Measurements from ENCODE around the gene TRABD2B. TPM values are rescaled to one million over a fixed set of nuclear protein-coding genes. Genes with fewer than 3 reads are reported as not detected.

TRABD2B gene
- total RNA-seq, 4 donors from 2014 or later = 0.05 to 0.15 (median 0.12) TPM

GRCh38 chr1:47834326-47834725, 162.9 kb downstream of the TRABD2B start:
- H3K27me3 ChIP-seq = peaks cover 0 to 3% (median 3%) of the 10 kb centered on the region in 3 donors
- H3K27ac ChIP-seq = no peak overlapping the region
- no peak for DNase-seq
- intact Hi-C loops (cut with DNase I; ENCODE audit: low total_unique reads) (no loop called here), in situ Hi-C loops (cut with MboI; ENCODE audit: low sequenced_read_pairs in 4 of 4) (no loop called here)
- no peak for TF ChIP-seq CTCF (IDR thresholded peaks at IDR 0.05 in 4 of 5, conservative IDR thresholded peaks at IDR 0.05 in 1 of 5)
- no peak for TF ChIP-seq POLR2A (IDR thresholded peaks at IDR 0.05)
- no peak overlapping the region for H3K4me3 ChIP-seq
- H3K36me3 ChIP-seq = no peaks in the 10 kb centered on the region
- no peaks in the 10 kb centered on the region for H3K9me3 ChIP-seq
- no peaks in the 10 kb centered on the region for H3K4me1 ChIP-seq
- no peak for ATAC-seq

- TF ChIP-seq CTCF (IDR thresholded peaks at IDR 0.05 in 4 of 5, conservative IDR thresholded peaks at IDR 0.05 in 1 of 5) (no peak), POLR2A (IDR thresholded peaks at IDR 0.05) (no peak)
- intact Hi-C loops (cut with DNase I; ENCODE audit: low total_unique reads) (no loop called here), in situ Hi-C loops (cut with MboI; ENCODE audit: low sequenced_read_pairs in 4 of 4) (no loop called here)
- Histone ChIP-seq H3K27ac (peak overlapping the region in 2 of 4 donors; percentile 11 to 41), H3K4me1 (no peaks in the 10 kb centered on the region), H3K36me3 (no peaks in the 10 kb centered on the region), H3K27me3 (peaks cover 0 to 3% (median 3%) of the 10 kb centered on the region in 3 donors), H3K9me3 (no peaks in the 10 kb centered on the region), H3K4me3 (no peak overlapping the region)
- no peak for DNase-seq
- ATAC-seq = no peak
Observed at GRCh38 chr1:47830641-47831333, 166.4 kb downstream of the TRABD2B start.

GRCh38 chr1:47830021-47830420, 167.2 kb downstream of the TRABD2B start:
- H3K27ac ChIP-seq = no peak overlapping the region
- in situ Hi-C loops (cut with MboI; ENCODE audit: low sequenced_read_pairs in 4 of 4) (no loop called here), intact Hi-C loops (cut with DNase I; ENCODE audit: low total_unique reads) (no loop called here)
- H3K9me3 ChIP-seq = no peaks in the 10 kb centered on the region
- DNase-seq (no peak), ATAC-seq (no peak)
- no peak overlapping the region for H3K4me3 ChIP-seq
- TF ChIP-seq CTCF (IDR thresholded peaks at IDR 0.05 in 4 of 5, conservative IDR thresholded peaks at IDR 0.05 in 1 of 5) = no peak
- no peak for TF ChIP-seq POLR2A (IDR thresholded peaks at IDR 0.05)
- H3K36me3 ChIP-seq = no peaks in the 10 kb centered on the region
- H3K27me3 ChIP-seq = peaks cover 0 to 3% (median 2%) of the 10 kb centered on the region in 3 donors
- no peaks in the 10 kb centered on the region for H3K4me1 ChIP-seq

GRCh38 chr1:47828978-47829377, 168.2 kb downstream of the TRABD2B start:
- H3K9me3 ChIP-seq = no peaks in the 10 kb centered on the region
- no peaks in the 10 kb centered on the region for H3K4me1 ChIP-seq
- in situ Hi-C loops (cut with MboI; ENCODE audit: low sequenced_read_pairs in 4 of 4) (no loop called here), intact Hi-C loops (cut with DNase I; ENCODE audit: low total_unique reads) (no loop called here)
- no peaks in the 10 kb centered on the region for H3K36me3 ChIP-seq
- H3K27ac ChIP-seq = peak overlapping the region in 2 of 4 donors; percentile 23 to 52
- no peak for ATAC-seq
- no peak for DNase-seq
- no peak overlapping the region for H3K4me3 ChIP-seq
- TF ChIP-seq CTCF (IDR thresholded peaks at IDR 0.05 in 4 of 5, conservative IDR thresholded peaks at IDR 0.05 in 1 of 5) (no peak), POLR2A (IDR thresholded peaks at IDR 0.05) (no peak)
- peaks cover 0 to 3% (median 0%) of the 10 kb centered on the region in 3 donors for H3K27me3 ChIP-seq
